ENCODE data around the gene ZPR1.

The ZPR1 gene

DNA sequence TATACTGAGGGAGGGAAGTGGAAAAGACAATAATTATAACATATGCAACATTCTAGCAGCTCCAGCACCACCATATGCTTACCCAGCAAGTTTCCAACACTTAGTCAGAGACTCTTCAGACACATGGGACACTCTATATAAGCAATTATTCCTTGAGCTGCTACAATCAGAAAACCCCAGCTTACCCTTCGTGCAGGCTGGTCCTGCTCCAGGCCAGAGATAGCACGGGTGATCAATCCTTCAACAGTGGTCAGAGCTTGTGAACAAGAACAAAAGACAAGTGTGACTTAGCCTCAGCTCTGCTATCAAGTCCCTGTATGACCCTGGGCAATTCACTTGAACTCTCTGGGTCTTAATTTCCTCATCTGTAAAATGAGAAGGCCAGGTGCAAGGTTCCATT lies 1.5 kb downstream of the ZPR1 start:
- no peak overlapping the region for H3K9ac ChIP-seq (ENCODE audit: low read length)

DNA sequence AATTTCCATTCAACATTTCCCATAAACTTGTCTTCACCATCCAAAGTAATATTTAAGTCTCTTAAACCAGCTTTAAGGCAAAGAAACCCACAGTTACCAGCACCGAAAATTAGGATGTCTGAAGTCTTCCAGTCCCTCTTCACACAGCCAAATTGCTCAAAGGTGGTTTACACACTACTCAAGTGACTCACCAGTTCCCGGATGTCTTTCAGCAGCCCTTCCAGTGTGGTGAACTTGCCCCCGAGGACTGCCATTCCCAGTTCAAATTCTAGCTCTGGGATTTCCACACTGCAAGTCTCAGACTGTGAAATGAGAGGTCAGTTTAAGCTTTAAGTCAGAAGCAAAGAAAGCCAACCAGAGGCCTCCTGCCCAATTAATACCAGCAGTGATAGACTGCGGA lies 5.1 kb downstream of the ZPR1 start:
- Histone ChIP-seq H3K9me2 (replicated peaks; ENCODE audit: insufficient read depth, low read length) (no peaks in the 10 kb centered on the region), H2AFZ (ENCODE audit: low read depth, low read length, severe bottlenecking) (no peak overlapping the region), H3K36me3 (ENCODE audit: low read length) (peaks cover 41% of the 10 kb centered on the region), H3K27ac (ENCODE audit: low read depth, low read length) (no peak overlapping the region), H3K9me3 (ENCODE audit: insufficient read depth, low read length) (no peaks in the 10 kb centered on the region), H3F3A (ENCODE audit: insufficient read depth) (peaks cover 4% of the 10 kb centered on the region; the same call in 1 of the 2 replicates), H3K9ac (ENCODE audit: low read length) (no peak overlapping the region), H3K27me3 (ENCODE audit: low read length) (no peaks in the 10 kb centered on the region), H3K4me2 (ENCODE audit: low read depth, low read length, poor library complexity, severe bottlenecking) (no peak overlapping the region), H4K20me1 (ENCODE audit: low read depth, low read length) (no peaks in the 10 kb centered on the region), H3K4me3 (ENCODE audit: insufficient read depth, low read length, poor library complexity, severe bottlenecking) (no peak overlapping the region), H3K79me2 (ENCODE audit: insufficient read depth, low read length) (peaks cover 28% of the 10 kb centered on the region)
- TF ChIP-seq, protein P1, sequence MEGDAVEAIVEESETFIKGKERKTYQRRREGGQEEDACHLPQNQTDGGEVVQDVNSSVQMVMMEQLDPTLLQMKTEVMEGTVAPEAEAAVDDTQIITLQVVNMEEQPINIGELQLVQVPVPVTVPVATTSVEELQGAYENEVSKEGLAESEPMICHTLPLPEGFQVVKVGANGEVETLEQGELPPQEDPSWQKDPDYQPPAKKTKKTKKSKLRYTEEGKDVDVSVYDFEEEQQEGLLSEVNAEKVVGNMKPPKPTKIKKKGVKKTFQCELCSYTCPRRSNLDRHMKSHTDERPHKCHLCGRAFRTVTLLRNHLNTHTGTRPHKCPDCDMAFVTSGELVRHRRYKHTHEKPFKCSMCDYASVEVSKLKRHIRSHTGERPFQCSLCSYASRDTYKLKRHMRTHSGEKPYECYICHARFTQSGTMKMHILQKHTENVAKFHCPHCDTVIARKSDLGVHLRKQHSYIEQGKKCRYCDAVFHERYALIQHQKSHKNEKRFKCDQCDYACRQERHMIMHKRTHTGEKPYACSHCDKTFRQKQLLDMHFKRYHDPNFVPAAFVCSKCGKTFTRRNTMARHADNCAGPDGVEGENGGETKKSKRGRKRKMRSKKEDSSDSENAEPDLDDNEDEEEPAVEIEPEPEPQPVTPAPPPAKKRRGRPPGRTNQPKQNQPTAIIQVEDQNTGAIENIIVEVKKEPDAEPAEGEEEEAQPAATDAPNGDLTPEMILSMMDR (IDR thresholded peaks at IDR 0.05; ENCODE audit: insufficient read depth, low read length, poor library complexity, severe bottlenecking), result no peak
- no peak for TF ChIP-seq EZH2phosphoT487 (conservative IDR thresholded peaks at IDR 0.05; ENCODE audit: low read length)

More for the DNA sequence above, 1.5 kb downstream of the ZPR1 start:
- Histone ChIP-seq H3K4me2 (ENCODE audit: low read depth, low read length, poor library complexity, severe bottlenecking) (peak overlapping the region; percentile 67), H3K36me3 (ENCODE audit: low read length) (peaks cover 25% of the 10 kb centered on the region), H3K27me3 (ENCODE audit: low read length) (no peaks in the 10 kb centered on the region), H3F3A (ENCODE audit: insufficient read depth) (no peaks in the 10 kb centered on the region), H3K79me2 (ENCODE audit: insufficient read depth, low read length) (peaks cover 30% of the 10 kb centered on the region), H3K4me3 (ENCODE audit: insufficient read depth, low read length, poor library complexity, severe bottlenecking) (no peak overlapping the region), H4K20me1 (ENCODE audit: low read depth, low read length) (no peaks in the 10 kb centered on the region), H2AFZ (ENCODE audit: low read depth, low read length, severe bottlenecking) (no peak overlapping the region), H3K9me2 (replicated peaks; ENCODE audit: insufficient read depth, low read length) (no peaks in the 10 kb centered on the region), H3K9me3 (ENCODE audit: insufficient read depth, low read length) (no peaks in the 10 kb centered on the region), H3K27ac (ENCODE audit: low read depth, low read length) (no peak overlapping the region)
- no peak for TF ChIP-seq EZH2phosphoT487 (conservative IDR thresholded peaks at IDR 0.05; ENCODE audit: low read length)
- TF ChIP-seq, protein P1 (IDR thresholded peaks at IDR 0.05; ENCODE audit: insufficient read depth, low read length, poor library complexity, severe bottlenecking), result no peak

DNA sequence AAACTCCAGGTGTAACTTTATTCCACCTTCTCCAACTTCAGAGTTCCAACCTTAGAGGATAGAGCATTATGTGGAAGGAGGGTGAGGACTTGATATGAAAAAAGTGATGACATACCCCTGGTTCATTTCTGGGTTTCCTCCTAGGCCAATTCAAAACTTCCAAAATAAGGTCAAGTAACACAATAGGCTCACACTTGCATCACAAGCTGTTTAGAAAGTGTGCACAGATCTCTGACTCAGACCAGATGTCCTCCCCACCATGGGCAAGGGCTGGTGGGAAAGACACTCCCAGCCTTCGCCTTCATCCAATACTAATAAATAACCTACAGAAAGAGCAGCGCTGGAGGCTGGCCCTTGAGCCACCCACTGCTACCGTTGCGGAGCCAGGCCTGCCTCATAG lies 9.3 kb downstream of the ZPR1 start:
- H3K4me3 ChIP-seq (ENCODE audit: insufficient read depth, low read length, poor library complexity, severe bottlenecking), result no peak overlapping the region
- H3K27ac ChIP-seq (ENCODE audit: low read depth, low read length), result no peak overlapping the region
- H4K20me1 ChIP-seq (ENCODE audit: low read depth, low read length), result no peaks in the 10 kb centered on the region
- no peaks in the 10 kb centered on the region for H3K27me3 ChIP-seq (ENCODE audit: low read length)
- H3K36me3 ChIP-seq (ENCODE audit: low read length), result peaks cover 24% of the 10 kb centered on the region; the same call in 1 of the 2 replicates
- H3K79me2 ChIP-seq (ENCODE audit: insufficient read depth, low read length), result no peaks in the 10 kb centered on the region
- H3K9me3 ChIP-seq (ENCODE audit: insufficient read depth, low read length), result no peaks in the 10 kb centered on the region
- H2AFZ ChIP-seq (ENCODE audit: low read depth, low read length, severe bottlenecking), result no peak overlapping the region
- TF ChIP-seq, protein P1 (IDR thresholded peaks at IDR 0.05; ENCODE audit: insufficient read depth, low read length, poor library complexity, severe bottlenecking), result no peak
- no peak for TF ChIP-seq EZH2phosphoT487 (conservative IDR thresholded peaks at IDR 0.05; ENCODE audit: low read length)
- H3K9me2 ChIP-seq (replicated peaks; ENCODE audit: insufficient read depth, low read length), result no peaks in the 10 kb centered on the region
- H3K4me2 ChIP-seq (ENCODE audit: low read depth, low read length, poor library complexity, severe bottlenecking), result no peak overlapping the region
- H3F3A ChIP-seq (ENCODE audit: insufficient read depth), result peaks cover 34% of the 10 kb centered on the region
- no peak overlapping the region for H3K9ac ChIP-seq (ENCODE audit: low read length)

Measured in SU-DHL-6 (cell line).